Subcutaneous adipose tissue (tissue), 4 donors: ENCODE data around the gene WDR83. TPM values are rescaled to one million over a fixed set of nuclear protein-coding genes. Genes with fewer than 3 reads are reported as not detected.

Experiments
- total RNA-seq, 4 donors: library from RNA; depleted of rRNA; stranded (reverse); fragments of >200 nt; gene quantifications; one replicate each; pipeline ENCODE4 v1.1.0, GENCODE V29; 2016
- TF ChIP-seq, protein P1 (sequence below): fragments of 450-650 bp; IDR thresholded peaks from one replicate; pipeline ENCODE4 v1.5.1; 2016; ENCODE audit warnings: low read depth, mild to moderate bottlenecking, control low read depth, antibody characterized with exemption, moderate library complexity

Gene WDR83
- total RNA-seq, 4 donors from 2014 or later, result 5.7 to 11.6 (median 8.6) TPM

- TF ChIP-seq, protein P1, sequence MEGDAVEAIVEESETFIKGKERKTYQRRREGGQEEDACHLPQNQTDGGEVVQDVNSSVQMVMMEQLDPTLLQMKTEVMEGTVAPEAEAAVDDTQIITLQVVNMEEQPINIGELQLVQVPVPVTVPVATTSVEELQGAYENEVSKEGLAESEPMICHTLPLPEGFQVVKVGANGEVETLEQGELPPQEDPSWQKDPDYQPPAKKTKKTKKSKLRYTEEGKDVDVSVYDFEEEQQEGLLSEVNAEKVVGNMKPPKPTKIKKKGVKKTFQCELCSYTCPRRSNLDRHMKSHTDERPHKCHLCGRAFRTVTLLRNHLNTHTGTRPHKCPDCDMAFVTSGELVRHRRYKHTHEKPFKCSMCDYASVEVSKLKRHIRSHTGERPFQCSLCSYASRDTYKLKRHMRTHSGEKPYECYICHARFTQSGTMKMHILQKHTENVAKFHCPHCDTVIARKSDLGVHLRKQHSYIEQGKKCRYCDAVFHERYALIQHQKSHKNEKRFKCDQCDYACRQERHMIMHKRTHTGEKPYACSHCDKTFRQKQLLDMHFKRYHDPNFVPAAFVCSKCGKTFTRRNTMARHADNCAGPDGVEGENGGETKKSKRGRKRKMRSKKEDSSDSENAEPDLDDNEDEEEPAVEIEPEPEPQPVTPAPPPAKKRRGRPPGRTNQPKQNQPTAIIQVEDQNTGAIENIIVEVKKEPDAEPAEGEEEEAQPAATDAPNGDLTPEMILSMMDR, result no peak
Observed at GRCh38 chr19:12701596-12702282, 35.1 kb downstream of the WDR83 start.

GRCh38 chr19:12703046-12703445 is 36.4 kb downstream of the WDR83 start:
- TF ChIP-seq, protein P1, result no peak

GRCh38 chr19:12705169-12705568 is 38.6 kb downstream of the WDR83 start:
- TF ChIP-seq, protein P1, result no peak

GRCh38 chr19:12705654-12706331 is 39.2 kb downstream of the WDR83 start:
- TF ChIP-seq, protein P1, result no peak

DNA sequence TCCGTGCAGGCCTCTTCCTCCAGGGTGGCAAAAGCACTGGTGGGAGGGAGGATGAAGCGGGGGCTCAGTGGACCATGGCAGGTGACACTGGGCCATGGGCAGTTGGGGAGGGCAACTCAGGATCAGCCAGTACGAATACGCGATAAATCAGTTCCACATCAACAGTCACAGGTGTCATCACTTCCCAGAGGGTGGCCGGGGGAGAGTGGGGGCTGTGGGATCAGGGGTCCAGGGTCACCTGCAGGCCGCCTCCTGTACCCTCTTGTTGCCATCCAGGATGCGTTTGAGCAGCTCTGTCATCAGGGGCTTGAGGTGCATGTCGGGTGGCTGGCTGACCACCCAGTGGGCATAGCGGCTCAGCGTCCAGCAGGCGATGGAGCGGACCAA is 39.7 kb downstream of the WDR83 start:
- TF ChIP-seq, protein P1, result no peak

- TF ChIP-seq, protein P1, result no peak
Observed at GRCh38 chr19:12708641-12709040, 42.0 kb downstream of the WDR83 start.

- TF ChIP-seq, protein P1, result no peak
Observed at GRCh38 chr19:12711187-12711586, 44.6 kb downstream of the WDR83 start.
